Suppressor macrophage treated with lipopolysaccharide for 4 hours (primary cell): ENCODE measurements around the gene ABHD12.

Experiments
- DNase-seq: peaks from one replicate; pipeline ENCODE4 v3.0.0-alpha.2; 2020

The ABHD12 gene

GRCh38 chr20:25253606-25254275, 136.9 kb downstream of the ABHD12 start:
- DNase-seq, result peak; percentile 31

GRCh38 chr20:25252686-25253421, 137.8 kb downstream of the ABHD12 start:
- DNase-seq, result no peak

DNA sequence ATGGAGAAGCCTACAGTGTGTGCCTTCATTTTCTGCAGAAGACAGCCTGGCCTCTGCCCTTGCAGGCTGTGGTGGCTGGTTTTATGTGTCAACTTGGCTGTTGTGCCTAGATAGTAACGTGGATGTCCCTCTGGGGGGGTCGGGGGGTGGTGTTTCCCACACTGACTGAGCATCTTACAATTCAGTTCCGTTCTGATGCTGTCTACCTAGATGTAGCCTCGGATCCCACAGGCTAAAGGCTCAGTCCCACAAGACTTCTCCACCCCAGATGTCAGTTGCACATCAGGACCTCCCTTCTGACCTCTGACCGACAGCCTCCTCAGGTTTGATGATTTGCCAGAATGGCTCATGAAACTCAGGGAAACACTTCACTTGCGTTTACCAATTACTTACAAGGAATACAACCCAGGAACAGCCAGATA, 138.4 kb downstream of the ABHD12 start:
- no peak for DNase-seq

- no peak for DNase-seq
Observed at GRCh38 chr20:25251558-25251957, 139.1 kb downstream of the ABHD12 start.

- no peak for DNase-seq
Observed at GRCh38 chr20:25251019-25251418, 139.6 kb downstream of the ABHD12 start.

DNA sequence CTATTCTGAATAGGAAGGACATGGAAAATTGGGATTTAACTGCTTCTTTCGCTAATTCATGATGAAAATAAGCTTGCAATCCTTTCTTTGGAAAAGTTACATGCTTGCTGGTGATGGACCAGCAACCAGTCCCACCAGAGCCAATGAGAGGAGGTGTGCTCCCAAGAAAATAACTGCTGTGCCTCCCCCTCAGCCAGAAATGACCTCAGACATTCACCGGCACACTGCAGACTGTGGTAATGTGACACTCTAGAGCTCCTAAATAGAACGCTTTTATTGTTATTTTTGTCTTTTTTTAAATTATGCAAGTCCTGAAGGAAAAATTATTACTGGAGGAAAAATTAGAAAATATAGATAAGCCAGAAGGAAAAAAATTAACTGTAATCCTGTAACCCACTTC, 140.1 kb downstream of the ABHD12 start:
- DNase-seq, result no peak
